K562 (cell line): ENCODE data around the gene A2ML1. TPM values are rescaled to one million over a fixed set of nuclear protein-coding genes. Genes with fewer than 3 reads are reported as not detected.

Experiments
- ATAC-seq: fragments of 200-7000 bp; cut with Tn5 transposase; 3 replicates; pipeline ENCODE4 v1.9.1; 2020; ENCODE audit warnings: moderate library complexity
- BruUV-seq: library from RNA; stranded (reverse); fragments of 400-500 nt; replicated peaks from 2 replicates; lab custom pipeline; 2021; lab: Mats Ljungman, UMichigan
- CTCF ChIA-PET: fragments of 300-600 bp; formaldehyde crosslinking; extraction: SDS; loops from one replicate; lab custom pipeline; 2021; ENCODE audit warnings: low intra/inter-chr PET ratio; lab: Yijun Ruan, JAX
- POLR2A ChIA-PET: fragments of 300-600, 350-650 bp; sonication (Branson Sonifier 250); formaldehyde crosslinking; extraction: SDS; loops from one replicate; lab custom pipeline; 2021; ENCODE audit warnings: antibody characterized with exemption, inconsistent platforms; lab: Yijun Ruan, JAX
- DNase-seq, 4 experiments: peaks; one replicate each; pipeline versions ENCODE4 v3.0.0 to v3.0.0-alpha.2; 2011 to 2018; ENCODE audit warnings: low spot score in 3 of 4, mixed read lengths in 3 of 4; ENCODE audit errors: extremely low read depth in 1 of 4
- FAIRE-seq: peaks from 2 replicates; lab custom pipeline; 2011; peaks lifted over from hg19 to GRCh38; lab: Jason Lieb, UNC
- H2AFZ ChIP-seq: 2 replicates; pipeline ENCODE4 v1.6.0; 2011; ENCODE audit warnings: low read depth, low read length, control low read depth, inconsistent platforms
- H3K27ac ChIP-seq: fragments of 200-600 bp; 3 replicates; pipeline ENCODE4 v1.8.0; 2011; ENCODE audit warnings: low read depth, mild to moderate bottlenecking, control low read depth, inconsistent platforms, low read length, moderate library complexity, mixed read lengths; ENCODE audit errors: extremely low read depth
- H3K27me3 ChIP-seq, 2 experiments: fragments of 300-600 bp in 1 of 2; 2 replicates in 1 of 2; 3 replicates in 1 of 2; pipeline versions ENCODE4 v1.6.0 to v1.8.0; 2011; ENCODE audit warnings: inconsistent platforms in 2 of 2, low read length in 2 of 2, mild to moderate bottlenecking in 1 of 2, mixed read lengths in 1 of 2, moderate library complexity in 1 of 2; ENCODE audit not compliant: control insufficient read depth in 2 of 2, insufficient read depth in 2 of 2
- H3K36me3 ChIP-seq: fragments of 300-600 bp; 3 replicates; pipeline ENCODE4 v1.8.0; 2011; ENCODE audit warnings: mild to moderate bottlenecking, low read length, inconsistent platforms; ENCODE audit not compliant: control insufficient read depth, insufficient read depth
- H3K4me1 ChIP-seq, 2 experiments: fragments of 200-600 bp in 1 of 2; replicated peaks in 1 of 2; 2 replicates in 1 of 2; 3 replicates in 1 of 2; pipeline versions ENCODE4 v1.5.1 to v1.8.0; 2011; ENCODE audit warnings: inconsistent platforms in 2 of 2, low read length in 2 of 2, mild to moderate bottlenecking in 1 of 2, mixed read lengths in 1 of 2, moderate library complexity in 1 of 2; ENCODE audit not compliant: control insufficient read depth in 2 of 2, insufficient read depth in 2 of 2
- H3K4me2 ChIP-seq: 2 replicates; pipeline ENCODE4 v1.6.1; 2011; ENCODE audit warnings: low read length, control low read depth, inconsistent platforms, mixed read lengths; ENCODE audit not compliant: insufficient read depth
- H3K4me3 ChIP-seq: fragments of 200-600 bp; sonication (generic), shearing (Covaris generic); 2 replicates; pipeline ENCODE4 v1.5.1; 2016; ENCODE audit warnings: control low read depth, inconsistent platforms
- H3K79me2 ChIP-seq: fragments of 200-600 bp; 3 replicates; pipeline ENCODE4 v1.8.0; 2011; ENCODE audit warnings: low read length, inconsistent platforms; ENCODE audit not compliant: control insufficient read depth, insufficient read depth
- H3K9ac ChIP-seq, 2 experiments: 2 replicates each; pipeline versions ENCODE4 v1.6.0 to v1.6.1; 2011; ENCODE audit warnings: low read depth in 2 of 2, low read length in 2 of 2, control low read depth in 1 of 2, inconsistent platforms in 1 of 2, mild to moderate bottlenecking in 1 of 2, mixed read lengths in 1 of 2; ENCODE audit not compliant: insufficient read depth in 1 of 2
- H3K9me1 ChIP-seq: one replicate; pipeline ENCODE4 v1.6.0; 2011; ENCODE audit warnings: inconsistent platforms, mild to moderate bottlenecking, low read length, moderate library complexity; ENCODE audit not compliant: control insufficient read depth, insufficient read depth
- H3K9me3 ChIP-seq: replicated peaks from 2 replicates; pipeline ENCODE4 v1.5.1; 2011; ENCODE audit warnings: low read depth, low read length, inconsistent platforms; ENCODE audit not compliant: control insufficient read depth, insufficient read depth
- H4K20me1 ChIP-seq: replicated peaks from 2 replicates; pipeline ENCODE4 v1.6.1; 2011; ENCODE audit warnings: low read length, inconsistent platforms, mixed read lengths; ENCODE audit not compliant: control insufficient read depth, insufficient read depth
- CBFA2T3 ChIP-seq: fragments of 450-650 bp; IDR thresholded peaks from 2 replicates; pipeline ENCODE4 v1.6.1; 2017
- CREBBP ChIP-seq: IDR thresholded peaks from one replicate; pipeline ENCODE4 v1.6.1; 2012; ENCODE audit warnings: low read depth, mild to moderate bottlenecking, control low read depth, inconsistent platforms, low read length
- FOXJ2 ChIP-seq: fragments of 200-800 bp; sonication (Bioruptor generic); IDR thresholded peaks from 2 replicates; pipeline ENCODE4 v1.6.1; 2016; ENCODE audit warnings: missing genetic modification characterization, missing compliant biosample characterization
- FUS ChIP-seq: fragments of 200-400 bp; formaldehyde crosslinking; optimal IDR thresholded peaks from 2 replicates; pipeline ENCODE3; 2017; ENCODE audit warnings: low read depth, low read length
- HOMEZ ChIP-seq: fragments of 250-450 bp; sonication (Bioruptor Pico); IDR thresholded peaks from 2 replicates; pipeline ENCODE4 v1.4.0; 2020; ENCODE audit warnings: mild to moderate bottlenecking, moderate library complexity
- SPI1 ChIP-seq: IDR thresholded peaks from 2 replicates; pipeline ENCODE4 v1.6.1; 2011; ENCODE audit warnings: low read depth, low read length, control low read depth, borderline replicate concordance
- TAL1 ChIP-seq: fragments of 450-650 bp; IDR thresholded peaks from 2 replicates; pipeline ENCODE4 v1.6.1; 2016; ENCODE audit warnings: mild to moderate bottlenecking
- TCF3 ChIP-seq: sonication (generic); formaldehyde crosslinking; IDR thresholded peaks from 2 replicates; pipeline ENCODE4 v1.4.0; 2020; ENCODE audit warnings: mild to moderate bottlenecking, missing genetic modification reagents
- XRCC3 ChIP-seq: fragments of 450-650 bp; IDR thresholded peaks from 2 replicates; pipeline ENCODE4 v1.6.1; 2017; ENCODE audit warnings: mild to moderate bottlenecking, moderate library complexity
- WGBS: fragments of 100-300 bp; shearing (Covaris generic); methylation state at CpG from one replicate; pipeline ENCODE4 v1.1.6; 2016; ENCODE audit warnings: low coverage, mixed read lengths; ENCODE audit not compliant: insufficient coverage; ENCODE audit errors: missing lambda C conversion rate; 5-methylcytosine and 5-hydroxymethylcytosine counted together
- in situ Hi-C: fragments of 300-500 bp; cut with MboI; formaldehyde crosslinking; loops from 4 replicates; pipeline ENCODE4 v1.15.0; 2018; ENCODE audit warnings: inconsistent platforms, mixed read lengths
- intact Hi-C: fragments of 100-400 bp; cut with micrococcal nuclease; formaldehyde crosslinking; loops from 2 replicates; pipeline ENCODE4 v1.14.2; 2022
- polyA plus RNA-seq, 8 experiments: library from polyadenylated mRNA; depleted of rRNA in 4 of 8; stranded (reverse) in 5 of 8; unstranded in 3 of 8; fragments of >200 nt; fragmentation: Nextera tagmentation in 2 of 8; fragmentation: Illumina TruSeq in 1 of 8; extraction: Ambion mirVana in 2 of 8; extraction: Trizol in 1 of 8; gene quantifications; 2 replicates each; pipeline versions ENCODE4 v1.2.1 to v1.2.3, GENCODE V29; 2011 to 2014; ENCODE audit warnings: inconsistent platforms in 1 of 8, missing spikeins in 1 of 8
- total RNA-seq, 7 experiments: library from RNA; depleted of rRNA in 6 of 7; stranded (reverse); fragments of >200 nt in 6 of 7; fragmentation: Illumina TruSeq in 2 of 7; extraction: Trizol in 2 of 7; gene quantifications; 2 replicates each; pipeline versions ENCODE4 v1.2.1 to v1.2.3, GENCODE V29; 2011 to 2021; ENCODE audit warnings: low replicate concordance in 1 of 7

The A2ML1 gene
- total and polyA plus RNA-seq, 9 of the 15 experiments (the other 6 are each of a cell fraction or from before 2014, with no cell fraction given): 0.04 to 0.47 (median 0.13) TPM

GRCh38 chr12:8852119-8852518, 29.7 kb downstream of the A2ML1 start (continued):
- TF ChIP-seq HOMEZ (CRISPR knock-in tag) (no peak), XRCC3 (no peak)

- Histone ChIP-seq H3K4me1 (peaks cover 0 to 7% of the 10 kb centered on the region in 2 experiments; a peak in 3 of 5 replicates), H3K9ac (no peak overlapping the region), H2AFZ (peak overlapping the region; percentile 73), H3K4me3 (no peak overlapping the region), H3K27ac (no peak overlapping the region), H3K36me3 (no peaks in the 10 kb centered on the region), H3K9me3 (no peaks in the 10 kb centered on the region), H4K20me1 (no peaks in the 10 kb centered on the region), H3K27me3 (no peaks in the 10 kb centered on the region), H3K9me1 (no peaks in the 10 kb centered on the region), H3K4me2 (peak overlapping the region; percentile 19; the same call in 1 of the 2 replicates), H3K79me2 (no peaks in the 10 kb centered on the region)
- in situ Hi-C loops (no loop called here), intact Hi-C loops (no loop called here)
- DNase-seq (peak in 1 of 4 experiments; percentile 33), ATAC-seq (peak; percentile 47), FAIRE-seq (no peak)
- no TSS peak for BruUV-seq
- POLR2A ChIA-PET: no interaction called here
- WGBS: 11% methylated on average over 2 of the region's 2 CpGs
- TF ChIP-seq TAL1 (0 out of 2 replicates have a peak, but pooled peaks have one; percentile 5), FOXJ2 (tag) (no peak), TCF3 (CRISPR knock-in tag) (0 out of 2 replicates have a peak, but pooled peaks have one; percentile 11), CREBBP (no peak), SPI1 (peak; percentile 56; the same call in 1 of the 2 replicates), CBFA2T3 (peak; percentile 45), FUS (no peak)
- CTCF ChIA-PET: no interaction called here
These were observed 33.5 kb downstream of the A2ML1 start for GRCh38 chr12:8855891-8856290.
